HG03280 (cell line): Measurements from ENCODE around the gene ZDHHC11.
"Not testable (repeated sequence)": the region's sequence is repeated elsewhere in the genome, so short reads cannot be mapped to it uniquely, and the experiment has no call there.

Source experiments
- ATAC-seq: cut with Tn5 transposase; IDR thresholded peaks from one replicate; pipeline ENCODE4 v1.9.1; 2021; ENCODE audit warnings: mild to moderate bottlenecking, moderate library complexity; ENCODE audit not compliant: unreplicated experiment

Gene ZDHHC11

GRCh38 chr5:778967-779366, 71.8 kb downstream of the ZDHHC11 start:
- ATAC-seq = not testable (repeated sequence)

GRCh38 chr5:778421-778820, 72.4 kb downstream of the ZDHHC11 start:
- not testable (repeated sequence) for ATAC-seq

GRCh38 chr5:777756-778161, 73.0 kb downstream of the ZDHHC11 start:
- no peak for ATAC-seq

GRCh38 chr5:776862-777711, 73.7 kb downstream of the ZDHHC11 start:
- ATAC-seq = no peak

GRCh38 chr5:775961-776861, 74.6 kb downstream of the ZDHHC11 start:
- no peak for ATAC-seq

- ATAC-seq = not testable (repeated sequence)
Observed at GRCh38 chr5:775595-775960, 75.2 kb downstream of the ZDHHC11 start.

- not testable (repeated sequence) for ATAC-seq
Observed at GRCh38 chr5:774854-775505, 75.8 kb downstream of the ZDHHC11 start.

- ATAC-seq = not testable (repeated sequence)
Observed at GRCh38 chr5:774304-774703, 76.5 kb downstream of the ZDHHC11 start.

GRCh38 chr5:773517-774264, 77.1 kb downstream of the ZDHHC11 start:
- no peak for ATAC-seq

- not testable (repeated sequence) for ATAC-seq
Observed at GRCh38 chr5:772931-773330, 77.9 kb downstream of the ZDHHC11 start.

- ATAC-seq = not testable (repeated sequence)
Observed at GRCh38 chr5:772547-772890, 78.3 kb downstream of the ZDHHC11 start.

- not testable (repeated sequence) for ATAC-seq
Observed at GRCh38 chr5:771841-772546, 78.8 kb downstream of the ZDHHC11 start.

- not testable (repeated sequence) for ATAC-seq
Observed at GRCh38 chr5:771087-771781, 79.6 kb downstream of the ZDHHC11 start.

- not testable (repeated sequence) for ATAC-seq
Observed at GRCh38 chr5:770585-770984, 80.2 kb downstream of the ZDHHC11 start.

GRCh38 chr5:769485-770145, 81.2 kb downstream of the ZDHHC11 start:
- not testable (repeated sequence) for ATAC-seq

- no peak for ATAC-seq
Observed at GRCh38 chr5:766666-767431, 83.9 kb downstream of the ZDHHC11 start.

- no peak for ATAC-seq
Observed at GRCh38 chr5:765948-766631, 84.7 kb downstream of the ZDHHC11 start.
